SK-N-SH (cell line): Measurements from ENCODE around the gene MEI1. TPM values are rescaled to one million over a fixed set of nuclear protein-coding genes. Genes with fewer than 3 reads are reported as not detected.
"Not testable (repeated sequence)": the region's sequence is repeated elsewhere in the genome, so short reads cannot be mapped to it uniquely, and the experiment has no call there.

Experiments used
- CTCF ChIA-PET: fragments of 300-600, 350-600 bp; formaldehyde crosslinking; extraction: SDS; loops from one replicate; lab custom pipeline; 2021; lab: Yijun Ruan, JAX
- POLR2A ChIA-PET: fragments of 350-600 bp; sonication (Branson Sonifier 250); formaldehyde crosslinking; extraction: SDS; loops from one replicate; lab custom pipeline; 2020; ENCODE audit warnings: antibody characterized with exemption, inconsistent platforms; lab: Yijun Ruan, JAX
- DNase-seq: peaks from one replicate; pipeline ENCODE4 v3.0.0; 2012
- H2AFZ ChIP-seq: fragments of 200-600 bp; sonication (generic); 2 replicates; pipeline ENCODE4 v1.8.1; 2016; ENCODE audit warnings: antibody characterized with exemption, mild to moderate bottlenecking, low read depth
- H3F3A ChIP-seq: fragments of 200-600 bp; sonication (generic); replicated peaks from 2 replicates; pipeline ENCODE3; 2016; ENCODE audit warnings: antibody characterized with exemption, mild to moderate bottlenecking; ENCODE audit not compliant: insufficient read depth
- H3K27ac ChIP-seq, 2 experiments: fragments of 200-500 bp in 1 of 2; fragments of 200-600 bp in 1 of 2; sonication (Bioruptor generic) in 1 of 2; sonication (generic), shearing (Covaris generic) in 1 of 2; 2 replicates each; pipeline versions ENCODE4 v1.5.1 to v1.6.1; 2014 to 2016; ENCODE audit warnings: low read depth in 2 of 2, inconsistent platforms in 1 of 2, low read length in 1 of 2, mild to moderate bottlenecking in 1 of 2, mixed read lengths in 1 of 2
- H3K27me3 ChIP-seq: fragments of 200-600 bp; sonication (generic), shearing (Covaris generic); 2 replicates; pipeline ENCODE4 v1.6.1; 2016; ENCODE audit warnings: mixed run types; ENCODE audit not compliant: insufficient read depth
- H3K36me3 ChIP-seq, 2 experiments: fragments of 200-500 bp in 1 of 2; fragments of 200-600 bp in 1 of 2; sonication (Bioruptor generic) in 1 of 2; sonication (generic) in 1 of 2; replicated peaks in 1 of 2; 2 replicates each; pipeline versions ENCODE3 to v1.5.1; 2014 to 2016; ENCODE audit warnings: low read length in 1 of 2, mild to moderate bottlenecking in 1 of 2; ENCODE audit not compliant: insufficient read depth in 2 of 2, control insufficient read depth in 1 of 2
- H3K4me1 ChIP-seq, 2 experiments: fragments of 200-500 bp in 1 of 2; fragments of 200-600 bp in 1 of 2; sonication (Bioruptor generic) in 1 of 2; sonication (generic), shearing (Covaris generic) in 1 of 2; 2 replicates each; pipeline versions ENCODE4 v1.5.1 to v1.6.1; 2014 to 2016; ENCODE audit warnings: low read depth in 1 of 2, low read length in 1 of 2, mixed run types in 1 of 2; ENCODE audit not compliant: insufficient read depth in 2 of 2, control insufficient read depth in 1 of 2
- H3K4me2 ChIP-seq: fragments of 200-600 bp; sonication (generic), shearing (Covaris generic); 2 replicates; pipeline ENCODE4 v1.6.1; 2017; ENCODE audit warnings: mixed run types
- H3K4me3 ChIP-seq, 2 experiments: fragments of 200-500 bp in 1 of 2; fragments of 200-600 bp in 1 of 2; sonication (Bioruptor generic) in 1 of 2; sonication (generic), shearing (Covaris generic) in 1 of 2; 2 replicates each; pipeline versions ENCODE4 v1.5.1 to v1.8.1; 2014 to 2016; ENCODE audit warnings: low read depth in 2 of 2, inconsistent platforms in 1 of 2, low read length in 1 of 2, mild to moderate bottlenecking in 1 of 2, mixed read lengths in 1 of 2, moderate library complexity in 1 of 2
- H3K79me2 ChIP-seq: fragments of 200-600 bp; sonication (generic); 2 replicates; pipeline ENCODE4 v1.8.1; 2017; ENCODE audit warnings: mild to moderate bottlenecking; ENCODE audit not compliant: insufficient read depth
- H3K9ac ChIP-seq: fragments of 200-600 bp; sonication (generic); 2 replicates; pipeline ENCODE4 v1.6.1; 2017; ENCODE audit warnings: mixed run types
- H3K9me2 ChIP-seq: fragments of 200-600 bp; sonication (generic); 2 replicates; pipeline ENCODE4 v1.6.1; 2017; ENCODE audit warnings: mixed run types
- H3K9me3 ChIP-seq: fragments of 200-600 bp; sonication (generic); 2 replicates; pipeline ENCODE4 v1.6.1; 2017; ENCODE audit warnings: mixed run types, mild to moderate bottlenecking, moderate library complexity
- H4K20me1 ChIP-seq: fragments of 200-600 bp; sonication (generic); 2 replicates; pipeline ENCODE4 v1.6.1; 2017; ENCODE audit warnings: mild to moderate bottlenecking, mixed run types; ENCODE audit not compliant: insufficient read depth
- FOXJ3 ChIP-seq: sonication (generic); formaldehyde crosslinking; IDR thresholded peaks from 2 replicates; pipeline ENCODE4 v1.5.1; 2020; ENCODE audit warnings: mild to moderate bottlenecking, missing genetic modification reagents
- POLR2AphosphoS5 ChIP-seq: IDR thresholded peaks from 2 replicates; pipeline ENCODE4 v1.6.1; 2012; ENCODE audit warnings: low read depth, low read length
- TAF1 ChIP-seq: IDR thresholded peaks from 2 replicates; pipeline ENCODE4 v1.6.1; 2012; ENCODE audit warnings: low read depth, mild to moderate bottlenecking, low read length, moderate library complexity, borderline replicate concordance
- TCF12 ChIP-seq: IDR thresholded peaks from 2 replicates; pipeline ENCODE4 v1.4.0; 2012
- TEAD4 ChIP-seq: IDR thresholded peaks from 2 replicates; pipeline ENCODE4 v1.4.0; 2012; ENCODE audit warnings: mild to moderate bottlenecking, borderline replicate concordance; ENCODE audit not compliant: insufficient read depth
- WGBS: methylation state at CpG from one replicate; pipeline ENCODE4 v1.1.6; 2017; ENCODE audit warnings: low lambda C conversion rate; 5-methylcytosine and 5-hydroxymethylcytosine counted together
- polyA plus RNA-seq, 3 experiments: library from polyadenylated mRNA; depleted of rRNA; stranded (reverse); fragments of >200 nt; gene quantifications; 2 replicates each; pipeline ENCODE4 v1.2.3, GENCODE V29; 2012

Gene MEI1
- polyA plus RNA-seq, 1 of the 3 experiments (the other 2 are of a cell fraction) = not detected

GRCh38 chr22:41664490-41664889 lies 34.8 kb upstream of the MEI1 start (continued):
- no peak for TF ChIP-seq TAF1

GRCh38 chr22:41664951-41665350 lies 34.4 kb upstream of the MEI1 start:
- H3K4me1 ChIP-seq = peaks cover 2 to 4% of the 10 kb centered on the region in 2 experiments; a peak in 2 of 4 replicates
- CTCF ChIA-PET = interaction anchor here (1.9 kb wide), 1 partner anchor 11 kb away, joined by 7 read pairs; no protein-coding TSS in a partner anchor

GRCh38 chr22:41668971-41669911 lies 30.1 kb upstream of the MEI1 start:
- Histone ChIP-seq H3K27me3 (no peaks in the 10 kb centered on the region), H3K4me3 (no peak overlapping the region), H3K9me2 (no peaks in the 10 kb centered on the region), H3K27ac (peak overlapping the region in 1 of 2 experiments; percentile 66; a peak in 2 of 4 replicates), H3K4me1 (peaks cover 2 to 4% of the 10 kb centered on the region in 2 experiments; a peak in 2 of 4 replicates), H3K79me2 (no peaks in the 10 kb centered on the region), H3K9ac (no peak overlapping the region), H4K20me1 (no peaks in the 10 kb centered on the region), H3K4me2 (no peak overlapping the region), H3K9me3 (no peaks in the 10 kb centered on the region), H3F3A (peaks cover 18% of the 10 kb centered on the region), H3K36me3 (peaks cover 3 to 4% of the 10 kb centered on the region in 2 experiments), H2AFZ (no peak overlapping the region)
- DNase-seq = no peak
- peak; percentile 31; the same call in 1 of the 2 replicates for TF ChIP-seq TCF12
- no peak for TF ChIP-seq TEAD4
- 76% methylated on average over 16 of the region's 21 CpGs for WGBS
- ChIA-PET CTCF (no interaction called here), POLR2A (no interaction called here)

More at GRCh38 chr22:41664951-41665350, 34.4 kb upstream of the MEI1 start:
- H3K9me3 ChIP-seq = no peaks in the 10 kb centered on the region
- WGBS = 92% methylated on average over 2 of the region's 3 CpGs
- POLR2A ChIA-PET = no interaction called here
- no peak overlapping the region for H3K4me2 ChIP-seq
- peaks cover 18% of the 10 kb centered on the region for H3F3A ChIP-seq
- no peak overlapping the region for H3K9ac ChIP-seq
- TF ChIP-seq FOXJ3 (CRISPR knock-in tag) (no peak), POLR2AphosphoS5 (0 out of 2 replicates have a peak, but pooled peaks have one; percentile 14)
- no peak for DNase-seq
- no peaks in the 10 kb centered on the region for H4K20me1 ChIP-seq
- no peaks in the 10 kb centered on the region for H3K79me2 ChIP-seq
- H3K27me3 ChIP-seq = no peaks in the 10 kb centered on the region
- H3K36me3 ChIP-seq = peaks cover 7 to 18% of the 10 kb centered on the region in 2 experiments
- H3K4me3 ChIP-seq = no peak overlapping the region
- H3K27ac ChIP-seq = no peak overlapping the region
- no peak overlapping the region for H2AFZ ChIP-seq
- H3K9me2 ChIP-seq = no peaks in the 10 kb centered on the region

GRCh38 chr22:41672096-41672495 lies 27.2 kb upstream of the MEI1 start:
- H3K27ac ChIP-seq, H3K9me3 ChIP-seq, DNase-seq, CTCF ChIA-PET, POLR2A ChIA-PET, H3K9ac ChIP-seq, H3K36me3 ChIP-seq, H3K4me2 ChIP-seq, H2AFZ ChIP-seq, H3K27me3 ChIP-seq, H4K20me1 ChIP-seq, H3K4me3 ChIP-seq, H3K9me2 ChIP-seq, H3K79me2 ChIP-seq, H3K4me1 ChIP-seq: not testable (repeated sequence)
- peaks cover 11% of the 10 kb centered on the region for H3F3A ChIP-seq
- WGBS = 79% methylated on average over 9 of the region's 10 CpGs
